Measurements from ENCODE around the gene RBBP6.

Gene RBBP6

GRCh38 chr16:24504472-24505345 lies 34.7 kb upstream of the RBBP6 start:
- peak; percentile 16 to 60 for DNase-seq (ENCODE audit: low read depth in 1 of 2, low spot score in 1 of 2)
- TF ChIP-seq SPI1 (IDR thresholded peaks at IDR 0.05; ENCODE audit: borderline replicate concordance, low read depth), result no peak
- TF ChIP-seq, protein P1, sequence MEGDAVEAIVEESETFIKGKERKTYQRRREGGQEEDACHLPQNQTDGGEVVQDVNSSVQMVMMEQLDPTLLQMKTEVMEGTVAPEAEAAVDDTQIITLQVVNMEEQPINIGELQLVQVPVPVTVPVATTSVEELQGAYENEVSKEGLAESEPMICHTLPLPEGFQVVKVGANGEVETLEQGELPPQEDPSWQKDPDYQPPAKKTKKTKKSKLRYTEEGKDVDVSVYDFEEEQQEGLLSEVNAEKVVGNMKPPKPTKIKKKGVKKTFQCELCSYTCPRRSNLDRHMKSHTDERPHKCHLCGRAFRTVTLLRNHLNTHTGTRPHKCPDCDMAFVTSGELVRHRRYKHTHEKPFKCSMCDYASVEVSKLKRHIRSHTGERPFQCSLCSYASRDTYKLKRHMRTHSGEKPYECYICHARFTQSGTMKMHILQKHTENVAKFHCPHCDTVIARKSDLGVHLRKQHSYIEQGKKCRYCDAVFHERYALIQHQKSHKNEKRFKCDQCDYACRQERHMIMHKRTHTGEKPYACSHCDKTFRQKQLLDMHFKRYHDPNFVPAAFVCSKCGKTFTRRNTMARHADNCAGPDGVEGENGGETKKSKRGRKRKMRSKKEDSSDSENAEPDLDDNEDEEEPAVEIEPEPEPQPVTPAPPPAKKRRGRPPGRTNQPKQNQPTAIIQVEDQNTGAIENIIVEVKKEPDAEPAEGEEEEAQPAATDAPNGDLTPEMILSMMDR (IDR thresholded peaks at IDR 0.05; ENCODE audit: insufficient read depth, low read length), result peak; percentile 55
- Histone ChIP-seq H3K27me3 (ENCODE audit: insufficient read depth, poor library complexity, severe bottlenecking) (no peaks in the 10 kb centered on the region), H3K27ac (replicated peaks) (no peak overlapping the region), H3K4me3 (replicated peaks; ENCODE audit: insufficient read depth, low read length) (no peak overlapping the region)

DNA sequence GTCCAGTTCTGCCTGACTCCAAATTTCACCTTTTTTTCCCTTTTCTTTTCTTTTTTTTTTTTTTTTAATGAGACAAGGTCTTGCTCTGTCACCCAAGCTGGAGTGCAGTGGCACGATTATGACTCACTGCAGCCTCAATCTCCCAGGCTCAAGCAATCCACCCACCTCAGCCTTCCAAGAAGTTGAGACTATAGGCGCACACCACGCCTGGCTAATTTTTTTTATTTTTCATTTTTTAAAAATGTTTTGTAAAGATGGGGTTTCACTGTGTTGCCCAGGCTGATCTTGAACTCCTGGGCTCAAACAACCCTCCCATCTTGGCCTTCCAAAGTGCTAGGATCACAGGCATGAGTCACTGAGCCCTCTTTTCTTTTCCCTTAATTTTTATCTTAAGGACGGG lies 33.4 kb upstream of the RBBP6 start:
- TF ChIP-seq, protein P1 (IDR thresholded peaks at IDR 0.05; ENCODE audit: insufficient read depth, low read length), result no peak
- TF ChIP-seq SPI1 (IDR thresholded peaks at IDR 0.05; ENCODE audit: borderline replicate concordance, low read depth), result no peak
- no peak for DNase-seq (ENCODE audit: low read depth in 1 of 2, low spot score in 1 of 2)
- Histone ChIP-seq H3K4me3 (replicated peaks; ENCODE audit: insufficient read depth, low read length) (no peak overlapping the region), H3K27ac (replicated peaks) (no peak overlapping the region), H3K27me3 (ENCODE audit: insufficient read depth, poor library complexity, severe bottlenecking) (no peaks in the 10 kb centered on the region)

DNA sequence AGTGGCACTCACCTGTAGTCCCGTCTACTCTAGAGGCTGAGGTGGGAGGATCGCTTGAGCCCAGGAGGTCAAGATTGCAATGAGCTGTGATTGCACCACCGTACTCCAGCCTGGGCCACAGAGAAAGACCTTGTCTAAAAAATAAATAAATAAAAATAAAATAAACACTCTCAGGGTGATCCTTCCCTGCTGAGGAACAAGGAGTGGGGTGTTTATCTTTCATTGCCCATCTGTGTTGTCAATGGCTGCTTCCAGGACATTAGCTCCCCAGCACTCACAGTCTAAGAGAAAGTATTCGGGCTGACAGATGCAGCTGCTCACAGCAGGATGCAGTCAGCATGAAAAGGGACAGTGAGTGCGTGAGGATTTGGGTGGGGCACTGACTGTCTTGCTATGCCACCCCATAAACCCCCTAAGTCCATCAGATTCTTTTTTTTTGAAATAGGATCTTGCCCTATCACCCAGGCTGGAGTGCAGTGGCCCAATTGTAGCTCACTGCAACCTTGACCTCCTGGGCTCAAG lies 31.3 kb upstream of the RBBP6 start:
- TF ChIP-seq POLR2AphosphoS5 (IDR thresholded peaks at IDR 0.05; ENCODE audit: low read depth) (no peak), SPI1 (IDR thresholded peaks at IDR 0.05; ENCODE audit: borderline replicate concordance, low read depth) (no peak), REST (IDR thresholded peaks at IDR 0.05; ENCODE audit: insufficient replicate concordance, low read depth) (no peak), GABPA (IDR thresholded peaks at IDR 0.05; ENCODE audit: low read depth) (no peak)
- TF ChIP-seq, protein P1 (IDR thresholded peaks at IDR 0.05; ENCODE audit: insufficient read depth, low read length), result no peak
- no peak overlapping the region for H3K4me3 ChIP-seq (replicated peaks; ENCODE audit: insufficient read depth, low read length)
- DNase-seq (ENCODE audit: low read depth in 1 of 2, low spot score in 1 of 2), result no peak
- no peaks in the 10 kb centered on the region for H3K27me3 ChIP-seq (ENCODE audit: insufficient read depth, poor library complexity, severe bottlenecking)
- H3K27ac ChIP-seq (replicated peaks), result no peak overlapping the region

GRCh38 chr16:24508614-24509013 lies 30.8 kb upstream of the RBBP6 start:
- DNase-seq (ENCODE audit: low read depth in 1 of 2, low spot score in 1 of 2), result no peak
- H3K27ac ChIP-seq (replicated peaks), result no peak overlapping the region
- TF ChIP-seq, protein P1 (IDR thresholded peaks at IDR 0.05; ENCODE audit: insufficient read depth, low read length), result no peak
- TF ChIP-seq GABPA (IDR thresholded peaks at IDR 0.05; ENCODE audit: low read depth), result no peak
- TF ChIP-seq SPI1 (IDR thresholded peaks at IDR 0.05; ENCODE audit: borderline replicate concordance, low read depth), result no peak
- no peak for TF ChIP-seq POLR2AphosphoS5 (IDR thresholded peaks at IDR 0.05; ENCODE audit: low read depth)
- no peak for TF ChIP-seq REST (IDR thresholded peaks at IDR 0.05; ENCODE audit: insufficient replicate concordance, low read depth)
- no peaks in the 10 kb centered on the region for H3K27me3 ChIP-seq (ENCODE audit: insufficient read depth, poor library complexity, severe bottlenecking)
- no peak overlapping the region for H3K4me3 ChIP-seq (replicated peaks; ENCODE audit: insufficient read depth, low read length)

Measured in HL-60 (cell line).